ENCODE measurements around the gene CIP2A.

CIP2A gene

GRCh38 chr3:108578064-108578463, 11.2 kb downstream of the CIP2A start:
- H3K27ac Mint-ChIP-seq = peak overlapping the region; percentile 59 to 83 (median 60)
- H3K4me1 Mint-ChIP-seq = no peaks in the 10 kb centered on the region
- TF ChIP-seq, protein P1, sequence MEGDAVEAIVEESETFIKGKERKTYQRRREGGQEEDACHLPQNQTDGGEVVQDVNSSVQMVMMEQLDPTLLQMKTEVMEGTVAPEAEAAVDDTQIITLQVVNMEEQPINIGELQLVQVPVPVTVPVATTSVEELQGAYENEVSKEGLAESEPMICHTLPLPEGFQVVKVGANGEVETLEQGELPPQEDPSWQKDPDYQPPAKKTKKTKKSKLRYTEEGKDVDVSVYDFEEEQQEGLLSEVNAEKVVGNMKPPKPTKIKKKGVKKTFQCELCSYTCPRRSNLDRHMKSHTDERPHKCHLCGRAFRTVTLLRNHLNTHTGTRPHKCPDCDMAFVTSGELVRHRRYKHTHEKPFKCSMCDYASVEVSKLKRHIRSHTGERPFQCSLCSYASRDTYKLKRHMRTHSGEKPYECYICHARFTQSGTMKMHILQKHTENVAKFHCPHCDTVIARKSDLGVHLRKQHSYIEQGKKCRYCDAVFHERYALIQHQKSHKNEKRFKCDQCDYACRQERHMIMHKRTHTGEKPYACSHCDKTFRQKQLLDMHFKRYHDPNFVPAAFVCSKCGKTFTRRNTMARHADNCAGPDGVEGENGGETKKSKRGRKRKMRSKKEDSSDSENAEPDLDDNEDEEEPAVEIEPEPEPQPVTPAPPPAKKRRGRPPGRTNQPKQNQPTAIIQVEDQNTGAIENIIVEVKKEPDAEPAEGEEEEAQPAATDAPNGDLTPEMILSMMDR (IDR thresholded peaks at IDR 0.05; ENCODE audit: unreplicated experiment in 3 of 3) = no peak
- H3K27me3 Mint-ChIP-seq (ENCODE audit: low read depth) = no peaks in the 10 kb centered on the region
- H3K36me3 Mint-ChIP-seq (ENCODE audit: low read depth) = peaks cover 59% of the 10 kb centered on the region
- no peak overlapping the region for H3K4me3 Mint-ChIP-seq
- H3K9me3 Mint-ChIP-seq = peaks cover 10% of the 10 kb centered on the region

GRCh38 chr3:108569336-108569735, 19.9 kb downstream of the CIP2A start:
- H3K27me3 Mint-ChIP-seq (ENCODE audit: low read depth) = no peaks in the 10 kb centered on the region
- H3K4me3 Mint-ChIP-seq = no peak overlapping the region
- no peak overlapping the region for H3K27ac Mint-ChIP-seq
- peaks cover 43% of the 10 kb centered on the region for H3K36me3 Mint-ChIP-seq (ENCODE audit: low read depth)
- peaks cover 18% of the 10 kb centered on the region for H3K9me3 Mint-ChIP-seq
- H3K4me1 Mint-ChIP-seq = peaks cover 6% of the 10 kb centered on the region
- TF ChIP-seq, protein P1 (IDR thresholded peaks at IDR 0.05; ENCODE audit: unreplicated experiment in 3 of 3) = no peak

- Mint-ChIP-seq H3K9me3 (no peaks in the 10 kb centered on the region), H3K4me3 (no peak overlapping the region), H3K27ac (no peak overlapping the region), H3K36me3 (ENCODE audit: low read depth) (peaks cover 24% of the 10 kb centered on the region), H3K4me1 (peaks cover 6% of the 10 kb centered on the region), H3K27me3 (ENCODE audit: low read depth) (no peaks in the 10 kb centered on the region)
- TF ChIP-seq, protein P1 (IDR thresholded peaks at IDR 0.05; ENCODE audit: unreplicated experiment in 3 of 3) = no peak
These were observed 22.6 kb downstream of the CIP2A start for GRCh38 chr3:108566599-108566998.

GRCh38 chr3:108565506-108565905, 23.7 kb downstream of the CIP2A start:
- Mint-ChIP-seq H3K36me3 (ENCODE audit: low read depth) (peaks cover 30% of the 10 kb centered on the region), H3K27me3 (ENCODE audit: low read depth) (no peaks in the 10 kb centered on the region), H3K4me3 (no peak overlapping the region), H3K9me3 (no peaks in the 10 kb centered on the region), H3K4me1 (peaks cover 6% of the 10 kb centered on the region), H3K27ac (no peak overlapping the region)
- TF ChIP-seq, protein P1 (IDR thresholded peaks at IDR 0.05; ENCODE audit: unreplicated experiment in 3 of 3) = no peak

- TF ChIP-seq, protein P1 (IDR thresholded peaks at IDR 0.05; ENCODE audit: unreplicated experiment in 3 of 3) = no peak
- peak overlapping the region; percentile 9 to 39 (median 22) for H3K27ac Mint-ChIP-seq
- H3K9me3 Mint-ChIP-seq = no peaks in the 10 kb centered on the region
- peaks cover 6% of the 10 kb centered on the region for H3K4me1 Mint-ChIP-seq
- H3K27me3 Mint-ChIP-seq (ENCODE audit: low read depth) = no peaks in the 10 kb centered on the region
- H3K4me3 Mint-ChIP-seq = no peak overlapping the region
- peaks cover 23% of the 10 kb centered on the region for H3K36me3 Mint-ChIP-seq (ENCODE audit: low read depth)
These were observed 24.7 kb downstream of the CIP2A start for GRCh38 chr3:108564564-108564963.

DNA sequence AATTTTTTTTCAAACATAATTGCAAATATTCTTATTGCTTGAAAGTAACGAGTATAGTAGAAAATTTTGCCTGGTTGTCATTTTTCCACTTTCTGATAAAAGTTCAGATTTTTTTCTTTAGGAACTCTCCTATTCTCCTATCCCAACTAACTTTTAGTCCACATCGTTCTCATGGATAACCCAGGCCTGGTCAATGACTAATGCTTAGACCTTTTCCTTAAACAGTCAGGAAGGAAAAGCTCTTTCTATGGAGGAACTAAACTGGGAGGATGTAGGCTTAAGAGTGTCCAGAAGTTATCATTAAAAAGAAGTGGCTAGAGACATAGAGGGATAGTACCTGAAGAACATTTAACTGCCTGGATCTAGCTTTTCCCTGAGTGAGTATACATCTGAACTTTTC, 26.7 kb downstream of the CIP2A start:
- H3K4me3 Mint-ChIP-seq = no peak overlapping the region
- H3K36me3 Mint-ChIP-seq (ENCODE audit: low read depth) = peaks cover 32% of the 10 kb centered on the region
- TF ChIP-seq, protein P1 (IDR thresholded peaks at IDR 0.05; ENCODE audit: unreplicated experiment in 3 of 3) = no peak
- H3K27ac Mint-ChIP-seq = no peak overlapping the region
- H3K4me1 Mint-ChIP-seq = peaks cover 6% of the 10 kb centered on the region
- no peaks in the 10 kb centered on the region for H3K9me3 Mint-ChIP-seq
- no peaks in the 10 kb centered on the region for H3K27me3 Mint-ChIP-seq (ENCODE audit: low read depth)

Measured in nephron (organoid).